Neural progenitor cell (in vitro differentiated cells): ENCODE data around the gene ZNF280A. TPM values are rescaled to one million over a fixed set of nuclear protein-coding genes. Genes with fewer than 3 reads are reported as not detected.

Experiments
- DNase-seq: peaks from one replicate; pipeline ENCODE4 v3.0.0-alpha.2; 2016; ENCODE audit warnings: low spot score
- H2AFZ ChIP-seq: fragments of 200-600 bp; sonication (generic); replicated peaks from 2 replicates; pipeline ENCODE4 v1.6.1; 2016; ENCODE audit warnings: antibody characterized with exemption
- H3F3A ChIP-seq: fragments of 200-600 bp; sonication (generic); 2 replicates; pipeline ENCODE4 v1.6.1; 2016; ENCODE audit warnings: antibody characterized with exemption, low read depth
- H3K27ac ChIP-seq: fragments of 200-600 bp; sonication (generic); 2 replicates; pipeline ENCODE4 v1.5.1; 2016; ENCODE audit warnings: mild to moderate bottlenecking
- H3K27me3 ChIP-seq: fragments of 200-600 bp; sonication (generic); 2 replicates; pipeline ENCODE4 v1.6.1; 2016; ENCODE audit warnings: mild to moderate bottlenecking, moderate library complexity
- H3K36me3 ChIP-seq: fragments of 200-600 bp; sonication (generic); 2 replicates; pipeline ENCODE4 v1.5.1; 2016
- H3K4me1 ChIP-seq: fragments of 200-600 bp; sonication (generic); 2 replicates; pipeline ENCODE4 v1.6.1; 2016; ENCODE audit warnings: mixed run types
- H3K4me2 ChIP-seq: fragments of 200-600 bp; sonication (generic); 2 replicates; pipeline ENCODE4 v1.6.1; 2016
- H3K4me3 ChIP-seq: fragments of 200-600 bp; sonication (generic); 2 replicates; pipeline ENCODE4 v1.5.1; 2016
- H3K79me2 ChIP-seq: fragments of 200-600 bp; sonication (generic); 2 replicates; pipeline ENCODE4 v1.6.1; 2016; ENCODE audit warnings: low read depth
- H3K9ac ChIP-seq: fragments of 200-600 bp; sonication (generic); 2 replicates; pipeline ENCODE4 v1.6.1; 2016
- H3K9me3 ChIP-seq: fragments of 200-600 bp; sonication (generic); 2 replicates; pipeline ENCODE4 v1.5.1; 2016; ENCODE audit warnings: low read depth
- H4K20me1 ChIP-seq: fragments of 200-600 bp; sonication (generic); 2 replicates; pipeline ENCODE4 v1.6.1; 2016; ENCODE audit warnings: low read depth
- H3K27ac Mint-ChIP-seq: 3 replicates; pipeline ENCODE4 v1.8.0; 2021; ENCODE audit warnings: mixed read lengths
- H3K27me3 Mint-ChIP-seq: 2 replicates; pipeline ENCODE4 v1.8.0; 2022; ENCODE audit warnings: low read depth, mild to moderate bottlenecking, inconsistent platforms, moderate library complexity, mixed read lengths; ENCODE audit not compliant: insufficient read depth
- H3K36me3 Mint-ChIP-seq: 3 replicates; pipeline ENCODE4 v1.8.0; 2021; ENCODE audit warnings: mixed read lengths
- H3K4me1 Mint-ChIP-seq: 3 replicates; pipeline ENCODE4 v1.8.0; 2021; ENCODE audit warnings: mixed read lengths
- H3K4me3 Mint-ChIP-seq: 3 replicates; pipeline ENCODE4 v1.8.0; 2021; ENCODE audit warnings: mild to moderate bottlenecking, moderate library complexity, mixed read lengths
- H3K9me3 Mint-ChIP-seq: 3 replicates; pipeline ENCODE4 v1.8.0; 2020; ENCODE audit warnings: mixed read lengths
- EZH2 ChIP-seq: fragments of 200-600 bp; sonication (generic); IDR thresholded peaks from 2 replicates; pipeline ENCODE4 v1.6.1; 2017; ENCODE audit warnings: antibody characterized with exemption, mild to moderate bottlenecking, moderate library complexity
- EZH2phosphoT487 ChIP-seq: fragments of 200-600 bp; sonication (generic); IDR thresholded peaks from 2 replicates; pipeline ENCODE4 v1.6.1; 2017; ENCODE audit warnings: antibody characterized with exemption
- total RNA-seq: library from RNA; depleted of rRNA; stranded (reverse); fragments of >200 nt; gene quantifications from 2 replicates; pipeline ENCODE4 v1.2.3, GENCODE V29; 2015; ENCODE audit warnings: low replicate concordance
- TF ChIP-seq, protein P1 (sequence below): fragments of 200-600 bp; sonication (generic); IDR thresholded peaks from 2 replicates; pipeline ENCODE4 v1.5.1; 2017; ENCODE audit warnings: antibody characterized with exemption, mild to moderate bottlenecking

ZNF280A gene
- total RNA-seq, 1 donor from 2014 or later, result 3.7 TPM

DNA sequence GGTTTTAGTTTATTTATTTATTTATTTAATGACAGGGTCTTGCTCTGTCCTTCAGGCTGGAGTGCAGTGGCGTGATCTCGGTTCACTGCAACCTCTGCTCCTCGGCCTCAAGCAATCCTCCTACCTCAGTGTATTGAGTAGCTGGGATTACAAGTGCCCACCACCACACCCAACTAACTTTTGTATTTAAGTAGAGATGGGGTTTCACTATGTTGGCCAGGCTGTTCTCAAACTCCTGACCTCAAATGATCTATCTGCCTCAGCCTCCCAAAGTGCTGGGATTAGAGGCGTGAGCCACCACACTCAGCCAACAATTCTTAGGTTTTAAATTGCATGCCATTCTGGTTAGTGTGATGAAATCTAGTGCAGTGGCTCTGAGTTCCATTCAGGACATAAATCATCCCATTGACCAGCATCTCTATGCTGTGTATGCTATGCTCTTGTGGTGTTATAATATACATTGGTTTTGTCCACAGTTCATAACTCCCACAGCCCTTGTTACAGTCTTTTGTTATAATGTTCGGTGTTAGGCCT, 40.0 kb downstream of the ZNF280A start:
- TF ChIP-seq EZH2, result no peak
- TF ChIP-seq EZH2phosphoT487, result no peak
- TF ChIP-seq, protein P1, sequence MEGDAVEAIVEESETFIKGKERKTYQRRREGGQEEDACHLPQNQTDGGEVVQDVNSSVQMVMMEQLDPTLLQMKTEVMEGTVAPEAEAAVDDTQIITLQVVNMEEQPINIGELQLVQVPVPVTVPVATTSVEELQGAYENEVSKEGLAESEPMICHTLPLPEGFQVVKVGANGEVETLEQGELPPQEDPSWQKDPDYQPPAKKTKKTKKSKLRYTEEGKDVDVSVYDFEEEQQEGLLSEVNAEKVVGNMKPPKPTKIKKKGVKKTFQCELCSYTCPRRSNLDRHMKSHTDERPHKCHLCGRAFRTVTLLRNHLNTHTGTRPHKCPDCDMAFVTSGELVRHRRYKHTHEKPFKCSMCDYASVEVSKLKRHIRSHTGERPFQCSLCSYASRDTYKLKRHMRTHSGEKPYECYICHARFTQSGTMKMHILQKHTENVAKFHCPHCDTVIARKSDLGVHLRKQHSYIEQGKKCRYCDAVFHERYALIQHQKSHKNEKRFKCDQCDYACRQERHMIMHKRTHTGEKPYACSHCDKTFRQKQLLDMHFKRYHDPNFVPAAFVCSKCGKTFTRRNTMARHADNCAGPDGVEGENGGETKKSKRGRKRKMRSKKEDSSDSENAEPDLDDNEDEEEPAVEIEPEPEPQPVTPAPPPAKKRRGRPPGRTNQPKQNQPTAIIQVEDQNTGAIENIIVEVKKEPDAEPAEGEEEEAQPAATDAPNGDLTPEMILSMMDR, result no peak
- Histone ChIP-seq H3K9ac (no peak overlapping the region), H3K4me3 (no peak overlapping the region), H3K4me2 (no peak overlapping the region), H3F3A (no peaks in the 10 kb centered on the region), H3K27ac (no peak overlapping the region), H3K36me3 (no peaks in the 10 kb centered on the region), H3K9me3 (no peaks in the 10 kb centered on the region), H2AFZ (no peak overlapping the region), H3K27me3 (no peaks in the 10 kb centered on the region), H3K4me1 (peaks cover under 1% of the 10 kb centered on the region), H3K79me2 (no peaks in the 10 kb centered on the region), H4K20me1 (peaks cover 6% of the 10 kb centered on the region)
- Mint-ChIP-seq H3K9me3 (no peaks in the 10 kb centered on the region), H3K27ac (no peak overlapping the region), H3K36me3 (peaks cover 6% of the 10 kb centered on the region), H3K27me3 (peaks cover 2% of the 10 kb centered on the region), H3K4me1 (peaks cover under 1% of the 10 kb centered on the region), H3K4me3 (no peak overlapping the region)
- no peak for DNase-seq

DNA sequence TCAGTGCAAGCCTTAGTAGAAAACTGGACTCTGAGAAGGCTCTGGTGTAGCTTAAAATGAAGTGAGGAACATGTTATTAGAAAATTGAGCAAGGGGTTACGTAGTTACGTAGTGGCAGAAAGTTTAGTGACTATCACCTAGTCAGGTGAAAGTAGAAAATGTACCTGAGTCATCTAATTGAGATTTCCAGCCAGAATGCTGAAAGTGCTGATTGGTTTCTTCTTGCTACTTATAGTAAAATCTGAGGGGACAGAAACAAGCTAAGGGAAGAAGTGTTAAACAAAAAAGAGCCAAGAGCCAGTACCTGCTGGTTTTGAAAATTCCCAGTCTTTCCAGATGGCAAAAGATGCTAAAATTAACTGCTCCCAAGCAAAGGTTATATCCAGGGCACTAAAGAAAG, 41.0 kb downstream of the ZNF280A start:
- peaks cover 9% of the 10 kb centered on the region for H3K4me1 ChIP-seq
- no peak overlapping the region for H3K4me3 ChIP-seq
- no peak for DNase-seq
- H3K27ac ChIP-seq, result no peak overlapping the region
- peaks cover 1% of the 10 kb centered on the region for H3K36me3 Mint-ChIP-seq
- H2AFZ ChIP-seq, result no peak overlapping the region
- H3K9me3 ChIP-seq, result no peaks in the 10 kb centered on the region
- H3K79me2 ChIP-seq, result no peaks in the 10 kb centered on the region
- no peak overlapping the region for H3K4me2 ChIP-seq
- no peak overlapping the region for H3K9ac ChIP-seq
- H3K27me3 ChIP-seq, result no peaks in the 10 kb centered on the region
- no peak overlapping the region for H3K27ac Mint-ChIP-seq
- no peaks in the 10 kb centered on the region for H3F3A ChIP-seq
- no peaks in the 10 kb centered on the region for H3K36me3 ChIP-seq
- H3K4me3 Mint-ChIP-seq, result no peak overlapping the region
- H3K27me3 Mint-ChIP-seq, result peaks cover 2% of the 10 kb centered on the region
- no peaks in the 10 kb centered on the region for H3K9me3 Mint-ChIP-seq
- H4K20me1 ChIP-seq, result no peaks in the 10 kb centered on the region
- H3K4me1 Mint-ChIP-seq, result peaks cover 9% of the 10 kb centered on the region
- no peak for TF ChIP-seq EZH2phosphoT487
- TF ChIP-seq, protein P1, result no peak
- TF ChIP-seq EZH2, result no peak

DNA sequence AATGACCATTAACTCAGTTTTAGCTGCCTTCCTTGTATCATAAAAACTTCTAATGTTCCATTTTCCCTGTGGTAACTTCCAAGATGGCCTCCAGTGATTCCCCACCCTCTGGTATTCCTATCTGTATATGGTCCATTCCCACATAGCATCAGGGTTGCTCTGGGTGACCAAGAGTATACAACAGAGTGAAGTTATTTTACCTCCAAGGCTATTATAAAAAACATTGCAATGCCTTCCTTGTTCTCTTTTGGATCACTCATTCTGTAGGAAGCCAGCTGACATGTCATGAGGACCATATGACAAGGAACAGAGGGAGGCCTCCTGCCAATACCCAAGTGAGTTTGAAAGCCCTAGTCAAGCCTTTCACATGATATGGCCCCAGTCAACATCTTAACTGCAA, 41.6 kb downstream of the ZNF280A start:
- no peak overlapping the region for H2AFZ ChIP-seq
- H3K9me3 ChIP-seq, result no peaks in the 10 kb centered on the region
- Mint-ChIP-seq H3K27ac (no peak overlapping the region), H3K4me1 (peaks cover 9% of the 10 kb centered on the region), H3K27me3 (peaks cover 2% of the 10 kb centered on the region), H3K4me3 (no peak overlapping the region), H3K36me3 (no peaks in the 10 kb centered on the region), H3K9me3 (no peaks in the 10 kb centered on the region)
- no peaks in the 10 kb centered on the region for H4K20me1 ChIP-seq
- H3F3A ChIP-seq, result no peaks in the 10 kb centered on the region
- H3K4me2 ChIP-seq, result no peak overlapping the region
- H3K4me1 ChIP-seq, result peaks cover 9% of the 10 kb centered on the region
- no peak for DNase-seq
- no peaks in the 10 kb centered on the region for H3K27me3 ChIP-seq
- H3K4me3 ChIP-seq, result no peak overlapping the region
- H3K36me3 ChIP-seq, result no peaks in the 10 kb centered on the region
- H3K27ac ChIP-seq, result no peak overlapping the region
- no peak overlapping the region for H3K9ac ChIP-seq
- H3K79me2 ChIP-seq, result no peaks in the 10 kb centered on the region
- TF ChIP-seq EZH2 (no peak), EZH2phosphoT487 (no peak)
- TF ChIP-seq, protein P1, result no peak
